ENCODE data around the gene KCNG3.

DNA sequence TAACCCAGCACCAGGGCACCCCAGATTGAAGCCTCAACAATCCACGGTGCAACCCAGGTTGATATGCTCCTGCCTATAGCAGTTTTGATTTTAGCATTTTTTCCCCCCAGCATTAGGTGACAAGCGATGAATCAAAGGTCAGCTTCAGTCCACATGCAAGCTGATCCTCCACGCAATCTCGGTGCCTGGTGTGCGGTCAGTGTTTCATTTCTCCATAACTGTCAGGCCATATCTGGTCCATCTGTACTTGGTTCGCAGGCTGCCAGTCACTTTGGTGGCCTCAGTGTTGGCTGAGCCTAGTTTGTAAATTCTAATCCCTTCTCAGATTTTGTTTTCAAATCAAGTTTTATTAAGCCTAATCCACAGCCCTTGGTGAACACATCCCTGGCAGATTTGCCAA is 30.2 kb downstream of the KCNG3 start:
- TF ChIP-seq, protein P1, sequence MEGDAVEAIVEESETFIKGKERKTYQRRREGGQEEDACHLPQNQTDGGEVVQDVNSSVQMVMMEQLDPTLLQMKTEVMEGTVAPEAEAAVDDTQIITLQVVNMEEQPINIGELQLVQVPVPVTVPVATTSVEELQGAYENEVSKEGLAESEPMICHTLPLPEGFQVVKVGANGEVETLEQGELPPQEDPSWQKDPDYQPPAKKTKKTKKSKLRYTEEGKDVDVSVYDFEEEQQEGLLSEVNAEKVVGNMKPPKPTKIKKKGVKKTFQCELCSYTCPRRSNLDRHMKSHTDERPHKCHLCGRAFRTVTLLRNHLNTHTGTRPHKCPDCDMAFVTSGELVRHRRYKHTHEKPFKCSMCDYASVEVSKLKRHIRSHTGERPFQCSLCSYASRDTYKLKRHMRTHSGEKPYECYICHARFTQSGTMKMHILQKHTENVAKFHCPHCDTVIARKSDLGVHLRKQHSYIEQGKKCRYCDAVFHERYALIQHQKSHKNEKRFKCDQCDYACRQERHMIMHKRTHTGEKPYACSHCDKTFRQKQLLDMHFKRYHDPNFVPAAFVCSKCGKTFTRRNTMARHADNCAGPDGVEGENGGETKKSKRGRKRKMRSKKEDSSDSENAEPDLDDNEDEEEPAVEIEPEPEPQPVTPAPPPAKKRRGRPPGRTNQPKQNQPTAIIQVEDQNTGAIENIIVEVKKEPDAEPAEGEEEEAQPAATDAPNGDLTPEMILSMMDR (IDR thresholded peaks at IDR 0.05): no peak
- TF ChIP-seq POLR2A (IDR thresholded peaks at IDR 0.05): no peak
- no peak for TF ChIP-seq EP300 (IDR thresholded peaks at IDR 0.05)
